NCI-H446 treated with DMSO at 0.1 percent for 48 hours (cell line): ENCODE data around the gene RAPGEF4.
A peak's percentile ranks its signal among the peaks of the same experiment; 100 is the strongest.
"Not testable (repeated sequence)": the region's sequence is repeated elsewhere in the genome, so short reads cannot be mapped to it uniquely, and the experiment has no call there.

Source experiments
- DNase-seq: peaks from one replicate; lab custom pipeline; 2025; lab: John Stamatoyannopoulos, UW

RAPGEF4 gene

GRCh38 chr2:173037245-173038120 lies 301.8 kb downstream of the RAPGEF4 start:
- no peak for DNase-seq

GRCh38 chr2:173038257-173038656 lies 302.6 kb downstream of the RAPGEF4 start:
- not testable (repeated sequence) for DNase-seq

GRCh38 chr2:173040729-173041128 lies 305.1 kb downstream of the RAPGEF4 start:
- DNase-seq = no peak

- no peak for DNase-seq
These were observed 307.8 kb downstream of the RAPGEF4 start for GRCh38 chr2:173043476-173043875.

GRCh38 chr2:173043897-173044519 lies 308.4 kb downstream of the RAPGEF4 start:
- DNase-seq = no peak

- no peak for DNase-seq
These were observed 309.0 kb downstream of the RAPGEF4 start for GRCh38 chr2:173044686-173045085.

- no peak for DNase-seq
These were observed 309.5 kb downstream of the RAPGEF4 start for GRCh38 chr2:173045181-173045580.

GRCh38 chr2:173048522-173048896 lies 312.9 kb downstream of the RAPGEF4 start:
- peak; percentile 85 for DNase-seq

- peak; percentile 98 for DNase-seq
These were observed 313.4 kb downstream of the RAPGEF4 start for GRCh38 chr2:173048897-173049661.

- no peak for DNase-seq
These were observed 314.2 kb downstream of the RAPGEF4 start for GRCh38 chr2:173049831-173050230.

GRCh38 chr2:173050684-173051083 lies 315.0 kb downstream of the RAPGEF4 start:
- DNase-seq = no peak

GRCh38 chr2:173051463-173052215 lies 316.0 kb downstream of the RAPGEF4 start:
- DNase-seq = no peak

- no peak for DNase-seq
These were observed 317.5 kb downstream of the RAPGEF4 start for GRCh38 chr2:173053043-173053699.

GRCh38 chr2:173054466-173054865 lies 318.8 kb downstream of the RAPGEF4 start:
- DNase-seq = no peak

GRCh38 chr2:173056705-173057364 lies 321.2 kb downstream of the RAPGEF4 start:
- no peak for DNase-seq

GRCh38 chr2:173058097-173058496 lies 322.5 kb downstream of the RAPGEF4 start:
- DNase-seq = no peak

GRCh38 chr2:173058673-173059072 lies 323.0 kb downstream of the RAPGEF4 start:
- DNase-seq = no peak

GRCh38 chr2:173059292-173059691 lies 323.6 kb downstream of the RAPGEF4 start:
- no peak for DNase-seq

GRCh38 chr2:173059971-173060461 lies 324.4 kb downstream of the RAPGEF4 start:
- no peak for DNase-seq

- peak; percentile 72 for DNase-seq
These were observed 327.2 kb downstream of the RAPGEF4 start for GRCh38 chr2:173062801-173063200.
